GDM1 (cell line): ENCODE data around the gene MAST2.
"Not testable (repeated sequence)": the region's sequence is repeated elsewhere in the genome, so short reads cannot be mapped to it uniquely, and the experiment has no call there.

ENCODE experiments used
- DNase-seq: peaks from one replicate; lab custom pipeline; 2025; lab: John Stamatoyannopoulos, UW

Gene MAST2

GRCh38 chr1:45938029-45938428 lies 134.6 kb downstream of the MAST2 start:
- no peak for DNase-seq

GRCh38 chr1:45942411-45942810 lies 139.0 kb downstream of the MAST2 start:
- DNase-seq: no peak

GRCh38 chr1:45943185-45943584 lies 139.8 kb downstream of the MAST2 start:
- no peak for DNase-seq

- DNase-seq: no peak
Measured at GRCh38 chr1:45945426-45945825, 142.0 kb downstream of the MAST2 start.

- not testable (repeated sequence) for DNase-seq
Measured at GRCh38 chr1:45949462-45949861, 146.1 kb downstream of the MAST2 start.

GRCh38 chr1:45952072-45952471 lies 148.7 kb downstream of the MAST2 start:
- DNase-seq: no peak

- no peak for DNase-seq
Measured at GRCh38 chr1:45953934-45954847, 150.8 kb downstream of the MAST2 start.

- DNase-seq: no peak
Measured at GRCh38 chr1:45957684-45958083, 154.3 kb downstream of the MAST2 start.

GRCh38 chr1:45958317-45958716 lies 154.9 kb downstream of the MAST2 start:
- no peak for DNase-seq

GRCh38 chr1:45960930-45961715 lies 157.7 kb downstream of the MAST2 start:
- DNase-seq: no peak

GRCh38 chr1:45961936-45962335 lies 158.5 kb downstream of the MAST2 start:
- not testable (repeated sequence) for DNase-seq

GRCh38 chr1:45968941-45969666 lies 165.7 kb downstream of the MAST2 start:
- DNase-seq: no peak

- DNase-seq: no peak
Measured at GRCh38 chr1:45969866-45970265, 166.5 kb downstream of the MAST2 start.

- DNase-seq: no peak
Measured at GRCh38 chr1:45971335-45971734, 167.9 kb downstream of the MAST2 start.

GRCh38 chr1:45971922-45972531 lies 168.6 kb downstream of the MAST2 start:
- no peak for DNase-seq

GRCh38 chr1:45972621-45973020 lies 169.2 kb downstream of the MAST2 start:
- no peak for DNase-seq

- DNase-seq: no peak
Measured at GRCh38 chr1:45973121-45973520, 169.7 kb downstream of the MAST2 start.

- no peak for DNase-seq
Measured at GRCh38 chr1:45974541-45975269, 171.3 kb downstream of the MAST2 start.

- DNase-seq: no peak
Measured at GRCh38 chr1:45976623-45977022, 173.2 kb downstream of the MAST2 start.

GRCh38 chr1:45979074-45979777 lies 175.8 kb downstream of the MAST2 start:
- no peak for DNase-seq

- no peak for DNase-seq
Measured at GRCh38 chr1:45979778-45980176, 176.4 kb downstream of the MAST2 start.
